ENCODE results near the gene DTNBP1.

The DTNBP1 gene

DNA sequence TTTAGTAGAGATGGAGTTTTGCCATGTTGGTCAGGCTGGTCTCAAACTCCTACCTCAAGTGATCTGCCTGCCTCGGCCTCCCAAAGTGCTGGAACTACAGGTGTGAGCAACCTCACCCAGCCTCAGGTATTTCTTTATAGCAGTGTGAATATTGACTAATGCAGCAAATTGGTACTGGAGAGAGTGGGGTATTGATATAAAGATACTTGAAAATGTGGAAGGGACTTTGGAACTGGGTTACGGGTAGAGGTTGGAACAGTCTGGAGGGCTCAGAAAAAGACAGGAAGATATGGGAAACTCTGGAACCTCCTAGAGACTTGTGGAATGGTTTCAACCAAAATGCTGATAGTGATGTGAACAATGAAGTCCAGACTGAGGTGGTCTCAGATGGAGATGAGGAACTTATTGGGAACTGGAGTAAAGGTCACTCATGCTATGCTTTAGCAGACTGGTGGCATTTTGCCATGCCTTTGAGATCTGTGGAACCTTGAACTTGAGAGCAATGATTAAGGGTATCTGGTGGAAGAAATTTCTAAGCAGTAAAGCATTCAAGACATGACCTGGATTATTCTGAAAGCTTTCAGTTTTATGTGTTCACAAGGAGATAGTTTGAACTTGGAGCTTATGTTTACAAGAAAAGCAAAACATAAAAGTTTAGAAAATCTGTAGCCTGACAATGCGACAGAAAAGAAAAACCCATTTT is 127.2 kb downstream of the DTNBP1 start:
- TF ChIP-seq ZBTB20 (tag by site-specific recombination; IDR thresholded peaks at IDR 0.05) (no peak), WT1 (tag by site-specific recombination; IDR thresholded peaks at IDR 0.05) (no peak), KLF16 (tag by site-specific recombination; IDR thresholded peaks at IDR 0.05) (no peak), ZNF274 (IDR thresholded peaks at IDR 0.05; ENCODE audit: low read length) (no peak), ZNF274 (tag by site-specific recombination; IDR thresholded peaks at IDR 0.05; ENCODE audit: borderline replicate concordance) (no peak), ZNF664 (tag by site-specific recombination; IDR thresholded peaks at IDR 0.05) (no peak), ZNF585B (tag by site-specific recombination; IDR thresholded peaks at IDR 0.05) (no peak), ZNF510 (tag by site-specific recombination; IDR thresholded peaks at IDR 0.05; ENCODE audit: insufficient replicate concordance) (no peak), ZNF501 (tag by site-specific recombination; IDR thresholded peaks at IDR 0.05) (no peak), ZNF626 (tag by site-specific recombination; IDR thresholded peaks at IDR 0.05) (no peak), ZNF169 (tag by site-specific recombination; IDR thresholded peaks at IDR 0.05) (no peak), ZNF248 (tag by site-specific recombination; IDR thresholded peaks at IDR 0.05) (no peak), ZNF561 (tag by site-specific recombination; IDR thresholded peaks at IDR 0.05; ENCODE audit: borderline replicate concordance) (no peak), ZNF785 (tag by site-specific recombination; IDR thresholded peaks at IDR 0.05) (no peak), HOXD13 (CRISPR knock-in tag; IDR thresholded peaks at IDR 0.05; ENCODE audit: borderline replicate concordance) (no peak), TRIM28 (IDR thresholded peaks at IDR 0.05; ENCODE audit: borderline replicate concordance, low read length) (no peak), ZNF175 (tag by site-specific recombination; IDR thresholded peaks at IDR 0.05) (no peak)
- TF ChIP-seq, protein P1, sequence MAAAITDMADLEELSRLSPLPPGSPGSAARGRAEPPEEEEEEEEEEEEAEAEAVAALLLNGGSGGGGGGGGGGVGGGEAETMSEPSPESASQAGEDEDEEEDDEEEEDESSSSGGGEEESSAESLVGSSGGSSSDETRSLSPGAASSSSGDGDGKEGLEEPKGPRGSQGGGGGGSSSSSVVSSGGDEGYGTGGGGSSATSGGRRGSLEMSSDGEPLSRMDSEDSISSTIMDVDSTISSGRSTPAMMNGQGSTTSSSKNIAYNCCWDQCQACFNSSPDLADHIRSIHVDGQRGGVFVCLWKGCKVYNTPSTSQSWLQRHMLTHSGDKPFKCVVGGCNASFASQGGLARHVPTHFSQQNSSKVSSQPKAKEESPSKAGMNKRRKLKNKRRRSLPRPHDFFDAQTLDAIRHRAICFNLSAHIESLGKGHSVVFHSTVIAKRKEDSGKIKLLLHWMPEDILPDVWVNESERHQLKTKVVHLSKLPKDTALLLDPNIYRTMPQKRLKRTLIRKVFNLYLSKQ (tag by site-specific recombination; IDR thresholded peaks at IDR 0.05; ENCODE audit: borderline replicate concordance), result no peak
- TF ChIP-seq, protein P2, sequence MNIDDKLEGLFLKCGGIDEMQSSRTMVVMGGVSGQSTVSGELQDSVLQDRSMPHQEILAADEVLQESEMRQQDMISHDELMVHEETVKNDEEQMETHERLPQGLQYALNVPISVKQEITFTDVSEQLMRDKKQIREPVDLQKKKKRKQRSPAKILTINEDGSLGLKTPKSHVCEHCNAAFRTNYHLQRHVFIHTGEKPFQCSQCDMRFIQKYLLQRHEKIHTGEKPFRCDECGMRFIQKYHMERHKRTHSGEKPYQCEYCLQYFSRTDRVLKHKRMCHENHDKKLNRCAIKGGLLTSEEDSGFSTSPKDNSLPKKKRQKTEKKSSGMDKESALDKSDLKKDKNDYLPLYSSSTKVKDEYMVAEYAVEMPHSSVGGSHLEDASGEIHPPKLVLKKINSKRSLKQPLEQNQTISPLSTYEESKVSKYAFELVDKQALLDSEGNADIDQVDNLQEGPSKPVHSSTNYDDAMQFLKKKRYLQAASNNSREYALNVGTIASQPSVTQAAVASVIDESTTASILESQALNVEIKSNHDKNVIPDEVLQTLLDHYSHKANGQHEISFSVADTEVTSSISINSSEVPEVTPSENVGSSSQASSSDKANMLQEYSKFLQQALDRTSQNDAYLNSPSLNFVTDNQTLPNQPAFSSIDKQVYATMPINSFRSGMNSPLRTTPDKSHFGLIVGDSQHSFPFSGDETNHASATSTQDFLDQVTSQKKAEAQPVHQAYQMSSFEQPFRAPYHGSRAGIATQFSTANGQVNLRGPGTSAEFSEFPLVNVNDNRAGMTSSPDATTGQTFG (tag by site-specific recombination; IDR thresholded peaks at IDR 0.05; ENCODE audit: borderline replicate concordance), result no peak
- Histone ChIP-seq H3K27ac (ENCODE audit: extremely low read depth, low read depth, low read length) (no peak overlapping the region), H3K9me3 (ENCODE audit: control insufficient read depth, insufficient read depth, low read depth, low read length) (no peaks in the 10 kb centered on the region), H3K4me3 (ENCODE audit: low read depth, low read length) (no peak overlapping the region), H3K36me3 (ENCODE audit: control insufficient read depth in 2 of 2, insufficient read depth in 1 of 2, low read length in 2 of 2) (peaks cover 0 to 14% of the 10 kb centered on the region in 2 experiments; a peak in 1 of 3 replicates), H3K4me1 (ENCODE audit: control insufficient read depth, insufficient read depth, low read length) (no peaks in the 10 kb centered on the region)
- CTCF ChIA-PET, result interaction anchor here (0.6 kb wide), 1 partner anchor 647 kb away, joined by 3 read pairs; no protein-coding TSS in a partner anchor
- POLR2A ChIA-PET, result no interaction called here

DNA sequence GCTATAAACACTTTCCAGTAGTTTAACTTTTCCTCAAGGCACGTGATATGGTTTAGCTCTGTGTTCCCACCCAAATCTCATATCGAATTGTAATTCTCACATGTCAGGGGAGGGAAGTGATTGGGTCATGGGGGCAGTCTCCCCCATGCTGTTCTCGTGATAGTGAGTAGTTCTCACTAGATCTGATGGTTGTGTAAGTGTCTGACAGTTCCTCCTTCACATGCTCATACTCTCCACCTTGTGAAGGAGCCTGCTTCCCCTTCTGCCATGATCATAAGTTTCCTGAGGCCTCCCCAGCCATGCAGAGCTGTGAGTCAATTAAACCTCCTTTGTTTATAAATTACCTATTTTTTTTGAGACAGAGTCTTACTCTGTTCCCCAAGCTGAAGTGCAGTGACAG is 127.9 kb downstream of the DTNBP1 start:
- CTCF ChIA-PET, result interaction anchor here (0.6 kb wide), 1 partner anchor 649 kb away, joined by 4 read pairs; no protein-coding TSS in a partner anchor
- no peak overlapping the region for H3K27ac ChIP-seq (ENCODE audit: extremely low read depth, low read depth, low read length)
- TF ChIP-seq ZNF239 (tag by site-specific recombination; IDR thresholded peaks at IDR 0.05), result no peak
- TF ChIP-seq, protein P3, sequence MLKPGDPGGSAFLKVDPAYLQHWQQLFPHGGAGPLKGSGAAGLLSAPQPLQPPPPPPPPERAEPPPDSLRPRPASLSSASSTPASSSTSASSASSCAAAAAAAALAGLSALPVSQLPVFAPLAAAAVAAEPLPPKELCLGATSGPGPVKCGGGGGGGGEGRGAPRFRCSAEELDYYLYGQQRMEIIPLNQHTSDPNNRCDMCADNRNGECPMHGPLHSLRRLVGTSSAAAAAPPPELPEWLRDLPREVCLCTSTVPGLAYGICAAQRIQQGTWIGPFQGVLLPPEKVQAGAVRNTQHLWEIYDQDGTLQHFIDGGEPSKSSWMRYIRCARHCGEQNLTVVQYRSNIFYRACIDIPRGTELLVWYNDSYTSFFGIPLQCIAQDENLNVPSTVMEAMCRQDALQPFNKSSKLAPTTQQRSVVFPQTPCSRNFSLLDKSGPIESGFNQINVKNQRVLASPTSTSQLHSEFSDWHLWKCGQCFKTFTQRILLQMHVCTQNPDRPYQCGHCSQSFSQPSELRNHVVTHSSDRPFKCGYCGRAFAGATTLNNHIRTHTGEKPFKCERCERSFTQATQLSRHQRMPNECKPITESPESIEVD (tag by site-specific recombination; IDR thresholded peaks at IDR 0.05), result no peak
- TF ChIP-seq, protein P4, sequence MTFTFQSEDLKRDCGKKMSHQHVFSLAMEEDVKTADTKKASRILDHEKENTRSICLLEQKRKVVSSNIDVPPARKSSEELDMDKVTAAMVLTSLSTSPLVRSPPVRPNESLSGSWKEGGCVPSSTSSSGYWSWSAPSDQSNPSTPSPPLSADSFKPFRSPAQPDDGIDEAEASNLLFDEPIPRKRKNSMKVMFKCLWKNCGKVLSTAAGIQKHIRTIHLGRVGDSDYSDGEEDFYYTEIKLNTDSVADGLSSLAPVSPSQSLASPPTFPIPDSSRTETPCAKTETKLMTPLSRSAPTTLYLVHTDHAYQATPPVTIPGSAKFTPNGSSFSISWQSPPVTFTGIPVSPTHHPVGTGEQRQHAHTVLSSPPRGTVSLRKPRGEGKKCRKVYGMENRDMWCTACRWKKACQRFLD (tag by site-specific recombination; IDR thresholded peaks at IDR 0.05), result no peak
- no peak for TF ChIP-seq ZNF664 (tag by site-specific recombination; IDR thresholded peaks at IDR 0.05)
- TF ChIP-seq ZNF433 (tag by site-specific recombination; IDR thresholded peaks at IDR 0.05; ENCODE audit: low read depth), result no peak
- TF ChIP-seq ZNF777 (tag by site-specific recombination; IDR thresholded peaks at IDR 0.05; ENCODE audit: borderline replicate concordance), result no peak
- TF ChIP-seq GFI1B (tag by site-specific recombination; IDR thresholded peaks at IDR 0.05), result no peak
- no peak for TF ChIP-seq KLF16 (tag by site-specific recombination; IDR thresholded peaks at IDR 0.05)
- TF ChIP-seq HOXD13 (CRISPR knock-in tag; IDR thresholded peaks at IDR 0.05; ENCODE audit: borderline replicate concordance), result no peak
- POLR2A ChIA-PET, result no interaction called here
- H3K4me1 ChIP-seq (ENCODE audit: control insufficient read depth, insufficient read depth, low read length), result no peaks in the 10 kb centered on the region
- H3K4me3 ChIP-seq (ENCODE audit: low read depth, low read length), result no peak overlapping the region
- H3K36me3 ChIP-seq (ENCODE audit: control insufficient read depth in 2 of 2, insufficient read depth in 1 of 2, low read length in 2 of 2), result peaks cover 0 to 16% of the 10 kb centered on the region in 2 experiments; a peak in 1 of 3 replicates
- H3K9me3 ChIP-seq (ENCODE audit: control insufficient read depth, insufficient read depth, low read depth, low read length), result no peaks in the 10 kb centered on the region

Measured in HEK293 (cell line).